Measurements from ENCODE around the gene FARS2.

FARS2 gene

GRCh38 chr6:5438922-5439584 is 177.7 kb downstream of the FARS2 start:
- H3K4me3 ChIP-seq (replicated peaks; ENCODE audit: low read depth, low read length): no peak overlapping the region
- TF ChIP-seq CTCF (IDR thresholded peaks at IDR 0.05; ENCODE audit: insufficient read depth, low read length, poor library complexity, severe bottlenecking): no peak
- DNase-seq (ENCODE audit: extremely low read depth, insufficient read length): no peak

GRCh38 chr6:5439749-5440148 is 178.4 kb downstream of the FARS2 start:
- TF ChIP-seq CTCF (IDR thresholded peaks at IDR 0.05; ENCODE audit: insufficient read depth, low read length, poor library complexity, severe bottlenecking): no peak
- no peak for DNase-seq (ENCODE audit: extremely low read depth, insufficient read length)
- Histone ChIP-seq H3K36me3 (ENCODE audit: control insufficient read depth, insufficient read depth, low read length) (no peaks in the 10 kb centered on the region), H3K27me3 (replicated peaks; ENCODE audit: control insufficient read depth, insufficient read depth, low read length) (no peaks in the 10 kb centered on the region), H3K4me3 (replicated peaks; ENCODE audit: low read depth, low read length) (no peak overlapping the region)

More at GRCh38 chr6:5438922-5439584, 177.7 kb downstream of the FARS2 start:
- no peaks in the 10 kb centered on the region for H3K27me3 ChIP-seq (replicated peaks; ENCODE audit: control insufficient read depth, insufficient read depth, low read length)
- H3K36me3 ChIP-seq (ENCODE audit: control insufficient read depth, insufficient read depth, low read length): no peaks in the 10 kb centered on the region

GRCh38 chr6:5442319-5442718 is 181.0 kb downstream of the FARS2 start:
- no peak overlapping the region for H3K4me3 ChIP-seq (replicated peaks; ENCODE audit: low read depth, low read length)
- no peak for DNase-seq (ENCODE audit: extremely low read depth, insufficient read length)
- no peaks in the 10 kb centered on the region for H3K27me3 ChIP-seq (replicated peaks; ENCODE audit: control insufficient read depth, insufficient read depth, low read length)
- TF ChIP-seq CTCF (IDR thresholded peaks at IDR 0.05; ENCODE audit: insufficient read depth, low read length, poor library complexity, severe bottlenecking): no peak
- H3K36me3 ChIP-seq (ENCODE audit: control insufficient read depth, insufficient read depth, low read length): no peaks in the 10 kb centered on the region

DNA sequence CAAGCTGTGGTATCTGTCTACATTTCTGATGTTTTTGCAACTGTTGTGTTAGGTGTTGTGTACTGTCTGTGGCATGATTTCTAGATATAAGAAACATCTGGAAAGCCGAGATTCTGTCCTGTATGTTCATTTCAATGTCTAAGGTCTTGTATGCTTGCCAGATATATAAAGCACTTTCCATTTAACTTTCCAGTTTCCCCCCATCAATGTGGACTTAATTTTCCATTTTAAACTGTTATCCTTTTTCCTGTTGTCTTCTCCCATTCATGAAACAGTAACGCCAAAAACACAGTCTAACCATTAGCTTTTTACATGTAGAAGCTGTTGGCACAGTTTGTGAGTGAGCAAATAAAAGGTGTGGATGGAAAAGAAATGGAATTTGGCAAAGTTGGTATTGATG is 181.6 kb downstream of the FARS2 start:
- no peak for TF ChIP-seq CTCF (IDR thresholded peaks at IDR 0.05; ENCODE audit: insufficient read depth, low read length, poor library complexity, severe bottlenecking)

DNA sequence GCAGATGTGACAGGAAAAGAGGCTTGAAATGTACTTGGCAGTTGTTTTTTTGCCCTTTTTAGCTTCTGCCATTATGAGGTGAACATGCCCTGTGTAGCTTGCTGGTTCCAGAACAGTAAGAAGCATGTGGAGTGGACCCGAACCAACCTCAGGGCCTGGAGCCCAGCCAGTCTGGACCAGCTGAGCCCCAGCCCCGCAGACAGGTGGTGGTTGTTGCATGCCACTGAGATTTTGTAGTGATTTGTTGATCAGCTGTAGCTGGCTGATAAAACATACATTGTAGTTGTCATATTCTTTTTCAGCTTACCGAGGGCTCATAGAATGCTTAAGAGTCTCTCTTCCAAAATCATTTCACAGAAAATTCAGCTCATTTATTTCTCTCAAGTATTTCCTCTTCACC is 182.2 kb downstream of the FARS2 start:
- H3K4me3 ChIP-seq (replicated peaks; ENCODE audit: low read depth, low read length): no peak overlapping the region
- TF ChIP-seq CTCF (IDR thresholded peaks at IDR 0.05; ENCODE audit: insufficient read depth, low read length, poor library complexity, severe bottlenecking): no peak
- H3K36me3 ChIP-seq (ENCODE audit: control insufficient read depth, insufficient read depth, low read length): no peaks in the 10 kb centered on the region
- DNase-seq (ENCODE audit: extremely low read depth, insufficient read length): no peak
- H3K27me3 ChIP-seq (replicated peaks; ENCODE audit: control insufficient read depth, insufficient read depth, low read length): no peaks in the 10 kb centered on the region

More for the DNA sequence above, 181.6 kb downstream of the FARS2 start:
- Histone ChIP-seq H3K27me3 (replicated peaks; ENCODE audit: control insufficient read depth, insufficient read depth, low read length) (no peaks in the 10 kb centered on the region), H3K4me3 (replicated peaks; ENCODE audit: low read depth, low read length) (no peak overlapping the region), H3K36me3 (ENCODE audit: control insufficient read depth, insufficient read depth, low read length) (no peaks in the 10 kb centered on the region)
- DNase-seq (ENCODE audit: extremely low read depth, insufficient read length): no peak
